ENCODE results near the gene SH3BP1.

DNA sequence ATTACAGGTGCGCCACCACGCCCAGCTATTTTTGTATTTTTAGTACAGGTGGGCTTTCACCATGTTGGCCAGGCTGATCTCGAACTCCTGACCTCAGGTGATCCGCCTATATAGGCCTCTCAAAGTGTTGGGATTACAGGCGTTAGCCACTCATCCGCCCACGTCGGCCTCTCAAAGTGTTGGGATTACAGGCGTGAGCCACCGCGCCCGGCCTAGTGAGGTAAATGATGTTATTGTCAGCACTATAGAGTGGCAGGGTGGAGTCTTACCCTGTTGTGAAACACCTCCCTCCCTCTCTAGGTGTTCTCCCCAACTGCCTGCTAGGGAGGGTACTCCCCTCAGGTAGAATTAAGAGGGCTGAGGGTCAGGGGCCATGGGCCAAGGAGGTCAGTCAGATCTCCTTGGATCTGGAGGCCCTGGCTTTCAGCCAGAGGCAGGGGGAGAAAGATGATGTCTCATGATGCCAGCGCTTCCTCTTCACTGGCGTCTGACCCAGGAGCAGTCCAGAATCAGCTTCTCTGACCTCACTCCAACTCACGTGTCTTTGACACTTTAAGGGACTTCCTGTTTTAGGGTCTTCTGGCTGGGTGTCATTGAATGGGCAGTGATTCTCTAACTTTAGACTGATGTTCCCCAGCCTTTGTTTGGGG lies 28.9 kb upstream of the SH3BP1 start:
- no peak for TF ChIP-seq POLR2A (IDR thresholded peaks at IDR 0.05; ENCODE audit: low read length)
- no peak for TF ChIP-seq GATA1 (IDR thresholded peaks at IDR 0.05; ENCODE audit: low read depth, low read length)
